ENCODE measurements around the gene FER.

- TF ChIP-seq CBX8 (IDR thresholded peaks at IDR 0.05; ENCODE audit: borderline replicate concordance, extremely low read depth, low read depth, low read length, poor library complexity, severe bottlenecking) (no peak), ETV5 (CRISPR knock-in tag; IDR thresholded peaks at IDR 0.05; ENCODE audit: low read depth) (no peak), NRF1 (conservative IDR thresholded peaks at IDR 0.05 in 1 of 2, IDR thresholded peaks at IDR 0.05 in 1 of 2) (no peak), FOSL1 (tag; conservative IDR thresholded peaks at IDR 0.05) (no peak), NFRKB (IDR thresholded peaks at IDR 0.05; ENCODE audit: low read depth) (no peak)
- TF ChIP-seq, protein P1, sequence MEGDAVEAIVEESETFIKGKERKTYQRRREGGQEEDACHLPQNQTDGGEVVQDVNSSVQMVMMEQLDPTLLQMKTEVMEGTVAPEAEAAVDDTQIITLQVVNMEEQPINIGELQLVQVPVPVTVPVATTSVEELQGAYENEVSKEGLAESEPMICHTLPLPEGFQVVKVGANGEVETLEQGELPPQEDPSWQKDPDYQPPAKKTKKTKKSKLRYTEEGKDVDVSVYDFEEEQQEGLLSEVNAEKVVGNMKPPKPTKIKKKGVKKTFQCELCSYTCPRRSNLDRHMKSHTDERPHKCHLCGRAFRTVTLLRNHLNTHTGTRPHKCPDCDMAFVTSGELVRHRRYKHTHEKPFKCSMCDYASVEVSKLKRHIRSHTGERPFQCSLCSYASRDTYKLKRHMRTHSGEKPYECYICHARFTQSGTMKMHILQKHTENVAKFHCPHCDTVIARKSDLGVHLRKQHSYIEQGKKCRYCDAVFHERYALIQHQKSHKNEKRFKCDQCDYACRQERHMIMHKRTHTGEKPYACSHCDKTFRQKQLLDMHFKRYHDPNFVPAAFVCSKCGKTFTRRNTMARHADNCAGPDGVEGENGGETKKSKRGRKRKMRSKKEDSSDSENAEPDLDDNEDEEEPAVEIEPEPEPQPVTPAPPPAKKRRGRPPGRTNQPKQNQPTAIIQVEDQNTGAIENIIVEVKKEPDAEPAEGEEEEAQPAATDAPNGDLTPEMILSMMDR (IDR thresholded peaks at IDR 0.05 in 2 of 3, conservative IDR thresholded peaks at IDR 0.05 in 1 of 3; ENCODE audit: insufficient read depth in 2 of 3, low read depth in 1 of 3, low read length in 3 of 3): no peak
These were observed 455 bp upstream of the FER start for GRCh38 chr5:108747111-108747773.
